K562 (cell line): ENCODE data around the gene DNAJA1. TPM values are rescaled to one million over a fixed set of nuclear protein-coding genes. Genes with fewer than 3 reads are reported as not detected.

Experiments
- BCOR ChIP-seq: fragments of 450-650 bp; IDR thresholded peaks from 2 replicates; pipeline ENCODE4 v1.6.1; 2016
- CAMTA2 ChIP-seq: fragments of 250-450 bp; sonication (Bioruptor Pico); conservative IDR thresholded peaks from 2 replicates; pipeline ENCODE4 v1.5.1; 2022
- CREB1 ChIP-seq, 2 experiments: sonication (generic) in 1 of 2; formaldehyde crosslinking in 1 of 2; IDR thresholded peaks; 2 replicates each; pipeline versions ENCODE4 v1.6.1 to v1.8.0; 2012 to 2022; ENCODE audit warnings: inconsistent platforms in 1 of 2, mild to moderate bottlenecking in 1 of 2, missing genetic modification reagents in 1 of 2, moderate library complexity in 1 of 2
- GATA2 ChIP-seq: sonication (generic); formaldehyde crosslinking; IDR thresholded peaks from 2 replicates; pipeline ENCODE4 v1.4.0; 2020; ENCODE audit warnings: mild to moderate bottlenecking, missing genetic modification reagents
- GTF2B ChIP-seq: IDR thresholded peaks from 2 replicates; pipeline ENCODE4 v1.6.1; 2011; ENCODE audit not compliant: insufficient read length; ENCODE audit errors: extremely low read depth
- HDGF ChIP-seq: fragments of 450-650 bp; IDR thresholded peaks from 2 replicates; pipeline ENCODE4 v1.6.1; 2016
- JUN ChIP-seq, 2 experiments: sonication (generic) in 1 of 2; formaldehyde crosslinking in 1 of 2; IDR thresholded peaks; 2 replicates each; pipeline versions ENCODE4 v1.6.1 to v1.8.0; 2012 to 2022; ENCODE audit warnings: borderline replicate concordance in 2 of 2, mild to moderate bottlenecking in 2 of 2, improper control_type of control experiment in 1 of 2, low read depth in 1 of 2, low read length in 1 of 2, missing genetic modification reagents in 1 of 2
- MYBL2 ChIP-seq, 2 experiments: fragments of 450-650 bp in 1 of 2; sonication (generic) in 1 of 2; formaldehyde crosslinking in 1 of 2; IDR thresholded peaks; 2 replicates each; pipeline versions ENCODE4 v1.6.1 to v1.8.1; 2017 to 2022; ENCODE audit warnings: borderline replicate concordance in 1 of 2, inconsistent platforms in 1 of 2, low read depth in 1 of 2, mild to moderate bottlenecking in 1 of 2, missing genetic modification reagents in 1 of 2, moderate library complexity in 1 of 2
- NUFIP1 ChIP-seq: fragments of 450-650 bp; IDR thresholded peaks from 2 replicates; pipeline ENCODE4 v1.6.1; 2018; ENCODE audit not compliant: partially characterized antibody
- POU5F1 ChIP-seq: fragments of 150-350 bp; IDR thresholded peaks from 2 replicates; pipeline ENCODE4 v1.6.1; 2014; ENCODE audit warnings: borderline replicate concordance, low read length, low read depth, mild to moderate bottlenecking; ENCODE audit not compliant: partially characterized antibody
- SAFB ChIP-seq: fragments of 200-400 bp; formaldehyde crosslinking; IDR thresholded peaks from 2 replicates; pipeline ENCODE4 v1.6.1; 2017; ENCODE audit warnings: low read depth, low read length, borderline replicate concordance
- XRCC5 ChIP-seq: fragments of 200-400 bp; formaldehyde crosslinking; IDR thresholded peaks from 2 replicates; pipeline ENCODE4 v1.6.1; 2017; ENCODE audit warnings: low read depth, mild to moderate bottlenecking, low read length
- ZBTB2 ChIP-seq: fragments of 450-650 bp; IDR thresholded peaks from 2 replicates; pipeline ENCODE4 v1.6.1; 2016; ENCODE audit warnings: antibody characterized with exemption
- ZNF23 ChIP-seq: fragments of 250-450 bp; sonication (Bioruptor Pico); IDR thresholded peaks from 2 replicates; pipeline ENCODE4 v1.4.0; 2020; ENCODE audit warnings: mild to moderate bottlenecking
- ZNF407 ChIP-seq: fragments of 450-650 bp; IDR thresholded peaks from 2 replicates; pipeline ENCODE4 v1.6.1; 2016; ENCODE audit warnings: low read depth
- polyA plus RNA-seq, 8 experiments: library from polyadenylated mRNA; depleted of rRNA in 4 of 8; stranded (reverse) in 5 of 8; unstranded in 3 of 8; fragments of >200 nt; fragmentation: Nextera tagmentation in 2 of 8; fragmentation: Illumina TruSeq in 1 of 8; extraction: Ambion mirVana in 2 of 8; extraction: Trizol in 1 of 8; gene quantifications; 2 replicates each; pipeline versions ENCODE4 v1.2.1 to v1.2.3, GENCODE V29; 2011 to 2014; ENCODE audit warnings: inconsistent platforms in 1 of 8, missing spikeins in 1 of 8
- total RNA-seq, 7 experiments: library from RNA; depleted of rRNA in 6 of 7; stranded (reverse); fragments of >200 nt in 6 of 7; fragmentation: Illumina TruSeq in 2 of 7; extraction: Trizol in 2 of 7; gene quantifications; 2 replicates each; pipeline versions ENCODE4 v1.2.1 to v1.2.3, GENCODE V29; 2011 to 2021; ENCODE audit warnings: low replicate concordance in 1 of 7

Gene DNAJA1
- total and polyA plus RNA-seq, 9 of the 15 experiments (the other 6 are each of a cell fraction or from before 2014, with no cell fraction given): 109 to 359 (median 175) TPM

- TF ChIP-seq ZBTB2 (no peak), NUFIP1 (no peak), GATA2 (CRISPR knock-in tag) (no peak), SAFB (no peak), ZNF407 (no peak), CREB1 (IDR thresholded peaks at IDR 0.05) (no peak), CREB1 (CRISPR knock-in tag; IDR thresholded peaks at IDR 0.05) (no peak), ZNF23 (CRISPR knock-in tag) (no peak), POU5F1 (no peak), MYBL2 (IDR thresholded peaks at IDR 0.05; ENCODE audit: low read depth) (no peak), MYBL2 (CRISPR knock-in tag; IDR thresholded peaks at IDR 0.05; ENCODE audit: borderline replicate concordance) (no peak), HDGF (no peak), GTF2B (no peak), BCOR (no peak), XRCC5 (no peak), JUN (IDR thresholded peaks at IDR 0.05; ENCODE audit: borderline replicate concordance, low read depth, low read length) (no peak), JUN (CRISPR knock-in tag; IDR thresholded peaks at IDR 0.05; ENCODE audit: borderline replicate concordance) (no peak), CAMTA2 (no peak)
Observed at GRCh38 chr9:33081128-33081851, 56.2 kb downstream of the DNAJA1 start (continued).
